CD14-positive monocyte (primary cell): ENCODE data around the gene PHACTR3. TPM values are rescaled to one million over a fixed set of nuclear protein-coding genes. Genes with fewer than 3 reads are reported as not detected.

Source experiments
- DNase-seq, 3 donors: peaks; one replicate each; pipeline ENCODE4 v3.0.0-alpha.2; 2011 to 2022
- H2AFZ ChIP-seq: 2 replicates; pipeline ENCODE4 v1.6.0; 2012; ENCODE audit warnings: mild to moderate bottlenecking, low read depth, low read length, inconsistent platforms; ENCODE audit not compliant: insufficient read depth, poor library complexity, severe bottlenecking
- H3K27ac ChIP-seq, 2 donors: 1 replicate in 1 of 2; 2 replicates in 1 of 2; pipeline ENCODE4 v1.5.1; 2012 to 2013; ENCODE audit warnings: low read length in 2 of 2, control low read depth in 1 of 2, inconsistent platforms in 1 of 2, low read depth in 1 of 2, mild to moderate bottlenecking in 1 of 2
- H3K27me3 ChIP-seq, 2 donors: one replicate each; pipeline versions ENCODE4 v1.6.0 to v1.6.1; 2011 to 2013; ENCODE audit warnings: low read length in 2 of 2; ENCODE audit not compliant: control insufficient read depth in 2 of 2, insufficient read depth in 2 of 2
- H3K36me3 ChIP-seq, 2 donors: replicated peaks in 1 of 2; 1 replicate in 1 of 2; 2 replicates in 1 of 2; pipeline versions ENCODE4 v1.5.1 to v1.6.1; 2012 to 2013; ENCODE audit warnings: low read length in 2 of 2, control low read depth in 1 of 2, inconsistent platforms in 1 of 2, mild to moderate bottlenecking in 1 of 2; ENCODE audit not compliant: insufficient read depth in 2 of 2, control insufficient read depth in 1 of 2
- H3K4me1 ChIP-seq, 2 donors: 1 replicate in 1 of 2; 2 replicates in 1 of 2; pipeline versions ENCODE4 v1.5.1 to v1.6.1; 2012 to 2013; ENCODE audit warnings: low read length in 2 of 2, control low read depth in 1 of 2, inconsistent platforms in 1 of 2, mild to moderate bottlenecking in 1 of 2, moderate library complexity in 1 of 2; ENCODE audit not compliant: insufficient read depth in 2 of 2, control insufficient read depth in 1 of 2
- H3K4me2 ChIP-seq: replicated peaks from 2 replicates; pipeline ENCODE3; 2012; ENCODE audit warnings: low read length, moderate library complexity, mild to moderate bottlenecking; ENCODE audit not compliant: poor library complexity, severe bottlenecking; ENCODE audit errors: extremely low read depth
- H3K4me3 ChIP-seq, 3 experiments: fragments of 200-600 bp in 1 of 3; sonication (generic) in 1 of 3; replicated peaks in 1 of 3; 1 replicate in 2 of 3; 2 replicates in 1 of 3; pipeline ENCODE4 v1.5.1; 2011 to 2013; ENCODE audit warnings: low read length in 3 of 3, mild to moderate bottlenecking in 3 of 3, control low read depth in 2 of 3, low read depth in 2 of 3, inconsistent platforms in 1 of 3, moderate library complexity in 1 of 3
- H3K79me2 ChIP-seq: 2 replicates; pipeline ENCODE4 v1.6.0; 2012; ENCODE audit warnings: mild to moderate bottlenecking, control low read depth, inconsistent platforms, low read length, moderate library complexity; ENCODE audit not compliant: insufficient read depth
- H3K9ac ChIP-seq: 2 replicates; pipeline ENCODE4 v1.6.0; 2017; ENCODE audit warnings: low read length, mild to moderate bottlenecking; ENCODE audit not compliant: insufficient read depth, poor library complexity, severe bottlenecking
- H3K9me3 ChIP-seq, 2 donors: replicated peaks in 1 of 2; 1 replicate in 1 of 2; 2 replicates in 1 of 2; pipeline versions ENCODE4 v1.5.1 to v1.6.1; 2012 to 2013; ENCODE audit warnings: low read length in 2 of 2, control low read depth in 1 of 2; ENCODE audit not compliant: control insufficient read depth in 1 of 2, insufficient read depth in 1 of 2
- H4K20me1 ChIP-seq: 2 replicates; pipeline ENCODE4 v1.6.0; 2012; ENCODE audit warnings: mild to moderate bottlenecking, low read length, control low read depth, moderate library complexity; ENCODE audit not compliant: insufficient read depth
- H3K27ac Mint-ChIP-seq, 7 donors: one replicate each; pipeline ENCODE4 v1.8.0; 2020; ENCODE audit warnings: mild to moderate bottlenecking in 7 of 7, mixed read lengths in 7 of 7, moderate library complexity in 6 of 7, inconsistent platforms in 2 of 7
- H3K27me3 Mint-ChIP-seq, 3 donors: one replicate each; pipeline ENCODE4 v1.8.0; 2021 to 2022; ENCODE audit warnings: low read depth in 3 of 3, mild to moderate bottlenecking in 3 of 3, mixed read lengths in 3 of 3, moderate library complexity in 3 of 3, inconsistent platforms in 1 of 3
- H3K36me3 Mint-ChIP-seq, 2 donors: one replicate each; pipeline ENCODE4 v1.8.0; 2020; ENCODE audit warnings: mixed read lengths in 2 of 2, inconsistent platforms in 1 of 2, mild to moderate bottlenecking in 1 of 2
- H3K4me1 Mint-ChIP-seq: one replicate; pipeline ENCODE4 v1.8.0; 2020; ENCODE audit warnings: mild to moderate bottlenecking, mixed read lengths
- H3K4me3 Mint-ChIP-seq, 2 donors: one replicate each; pipeline ENCODE4 v1.8.0; 2020; ENCODE audit warnings: mild to moderate bottlenecking in 2 of 2, mixed read lengths in 2 of 2, moderate library complexity in 1 of 2
- H3K9me3 Mint-ChIP-seq, 7 donors: one replicate each; pipeline ENCODE4 v1.8.0; 2020 to 2022; ENCODE audit warnings: mixed read lengths in 7 of 7, mild to moderate bottlenecking in 6 of 7, moderate library complexity in 6 of 7, inconsistent platforms in 2 of 7
- CTCF ChIP-seq: fragments of 200-600 bp; IDR thresholded peaks from one replicate; pipeline ENCODE4 v1.8.0; 2022; ENCODE audit warnings: antibody characterized with exemption, mild to moderate bottlenecking
- WGBS: methylation state at CpG from one replicate; pipeline ENCODE4 v1.1.5; 2013; ENCODE audit warnings: missing lambda C conversion rate; ENCODE audit not compliant: insufficient coverage; 5-methylcytosine and 5-hydroxymethylcytosine counted together
- intact Hi-C, 2 donors: fragments of 100-400 bp; cut with micrococcal nuclease; formaldehyde crosslinking; loops; one replicate each; pipeline versions ENCODE4 v1.15.0 to v1.15.1; 2023
- polyA plus RNA-seq, 3 donors: library from polyadenylated mRNA; depleted of rRNA in 1 of 3; unstranded in 2 of 3; stranded (reverse) in 1 of 3; fragments of 300-500 nt in 2 of 3; fragments of >200 nt in 1 of 3; fragmentation: Illumina TruSeq in 2 of 3; gene quantifications; 1 replicate in 2 of 3; 2 replicates in 1 of 3; pipeline ENCODE4 v1.2.3, GENCODE V29; 2012 to 2021

PHACTR3 gene
- polyA plus RNA-seq, 3 donors, result 0.11 to 0.17 TPM; not detected in 1

DNA sequence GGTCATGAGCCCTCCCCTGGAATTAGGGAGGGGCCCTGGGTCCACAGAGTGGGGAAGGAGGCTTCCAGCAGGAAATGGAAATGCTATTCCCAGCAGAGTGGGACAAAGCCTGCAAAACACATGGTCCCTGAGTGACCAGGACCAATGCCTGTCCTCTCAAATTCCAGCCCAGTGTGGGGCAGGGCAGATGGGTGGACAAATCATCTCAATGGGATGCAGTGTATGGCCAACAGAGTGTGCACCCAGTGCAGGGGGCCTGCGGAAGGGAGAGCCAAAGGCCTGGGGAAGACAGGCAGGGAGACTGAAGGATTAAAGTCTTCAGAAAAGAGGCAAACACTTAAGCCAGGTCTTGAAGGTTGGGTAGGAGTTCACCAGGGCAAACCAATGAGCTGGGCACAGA, 28.7 kb upstream of the PHACTR3 start:
- H3K9ac ChIP-seq, result no peak overlapping the region
- no peaks in the 10 kb centered on the region for H3K79me2 ChIP-seq
- Mint-ChIP-seq H3K27me3 (peaks cover 55 to 76% (median 56%) of the 10 kb centered on the region in 3 donors), H3K4me1 (peaks cover 6% of the 10 kb centered on the region), H3K36me3 (peaks cover 0 to 3% of the 10 kb centered on the region in 2 donors), H3K27ac (no peak overlapping the region), H3K9me3 (peaks cover 0 to 9% (median 2%) of the 10 kb centered on the region in 7 donors), H3K4me3 (peak overlapping the region in 1 of 2 donors; percentile 67)
- H3K27ac ChIP-seq, result no peak overlapping the region
- no peak for DNase-seq
- H3K4me1 ChIP-seq, result peaks cover 4 to 6% of the 10 kb centered on the region in 2 donors
- WGBS, result 100% methylated on average over 1 of the region's 1 CpG
- no peak for TF ChIP-seq CTCF
- no peak overlapping the region for H2AFZ ChIP-seq
- H3K4me2 ChIP-seq, result no peak overlapping the region
- peaks cover 11 to 57% of the 10 kb centered on the region in 2 donors for H3K27me3 ChIP-seq
- intact Hi-C loops, result no loop called here
- no peaks in the 10 kb centered on the region for H3K9me3 ChIP-seq
- no peaks in the 10 kb centered on the region for H3K36me3 ChIP-seq
- no peak overlapping the region for H3K4me3 ChIP-seq
- H4K20me1 ChIP-seq, result no peaks in the 10 kb centered on the region

DNA sequence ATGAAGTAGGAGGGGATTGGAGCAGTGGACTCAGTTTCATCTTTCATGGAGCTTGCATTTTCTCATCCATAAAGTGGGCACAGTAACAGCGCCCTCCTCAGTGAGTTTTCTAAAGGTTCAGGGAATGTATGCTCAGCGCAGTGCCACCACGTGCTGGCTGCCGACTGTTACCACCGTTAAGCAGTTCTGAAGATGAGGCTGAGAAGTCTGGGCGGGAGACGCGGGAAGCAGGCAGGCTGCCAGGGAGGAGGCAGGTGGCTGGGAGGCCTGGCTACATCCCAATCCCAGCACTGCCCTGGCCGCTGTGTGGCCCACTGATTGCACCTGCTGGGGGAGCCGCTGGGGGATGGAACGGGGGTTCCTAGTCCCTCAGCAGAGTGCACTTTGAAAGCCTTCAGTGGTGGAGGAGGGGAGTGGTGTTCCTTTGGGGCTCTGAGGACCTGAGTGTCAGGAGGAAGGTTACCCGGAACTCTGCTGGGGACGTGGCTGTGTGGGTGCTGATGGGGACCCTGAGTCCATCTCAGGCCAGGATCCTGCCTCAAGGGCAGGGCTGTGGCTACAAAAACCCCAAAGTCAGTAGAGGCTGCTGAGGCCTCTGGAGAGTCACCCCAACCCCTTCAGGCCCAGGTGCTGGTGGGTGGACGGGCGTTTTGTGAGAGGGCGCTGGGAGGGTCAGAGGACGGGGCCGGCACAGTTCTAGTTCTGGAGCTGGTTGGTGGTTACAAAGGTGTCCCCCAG, 28.0 kb upstream of the PHACTR3 start:
- Histone ChIP-seq H3K79me2 (no peaks in the 10 kb centered on the region), H2AFZ (no peak overlapping the region), H3K4me2 (no peak overlapping the region), H3K9me3 (no peaks in the 10 kb centered on the region), H3K36me3 (no peaks in the 10 kb centered on the region), H3K27me3 (peaks cover 11 to 57% of the 10 kb centered on the region in 2 donors), H3K4me1 (peaks cover 4 to 6% of the 10 kb centered on the region in 2 donors), H3K4me3 (no peak overlapping the region), H3K9ac (no peak overlapping the region), H3K27ac (no peak overlapping the region), H4K20me1 (no peaks in the 10 kb centered on the region)
- no peak for DNase-seq
- no peak overlapping the region for H3K27ac Mint-ChIP-seq
- H3K4me1 Mint-ChIP-seq, result peaks cover 6% of the 10 kb centered on the region
- H3K9me3 Mint-ChIP-seq, result peaks cover 0 to 9% (median 2%) of the 10 kb centered on the region in 7 donors
- intact Hi-C loops, result no loop called here
- H3K36me3 Mint-ChIP-seq, result peaks cover 0 to 3% of the 10 kb centered on the region in 2 donors
- TF ChIP-seq CTCF, result no peak
- WGBS, result 48% methylated on average over 18 of the region's 18 CpGs
- H3K4me3 Mint-ChIP-seq, result peak overlapping the region in 1 of 2 donors; percentile 67
- H3K27me3 Mint-ChIP-seq, result peaks cover 52 to 72% (median 62%) of the 10 kb centered on the region in 3 donors
